GM12801 (cell line): Measurements from ENCODE around the gene RNF212.

Source experiments
- TF ChIP-seq, protein P1 (sequence below): IDR thresholded peaks from one replicate; pipeline ENCODE4 v1.5.1; 2011; ENCODE audit warnings: control low read depth; ENCODE audit not compliant: insufficient read length; ENCODE audit errors: extremely low read depth

The RNF212 gene

GRCh38 chr4:1104647-1105046, 8.7 kb downstream of the RNF212 start:
- TF ChIP-seq, protein P1, sequence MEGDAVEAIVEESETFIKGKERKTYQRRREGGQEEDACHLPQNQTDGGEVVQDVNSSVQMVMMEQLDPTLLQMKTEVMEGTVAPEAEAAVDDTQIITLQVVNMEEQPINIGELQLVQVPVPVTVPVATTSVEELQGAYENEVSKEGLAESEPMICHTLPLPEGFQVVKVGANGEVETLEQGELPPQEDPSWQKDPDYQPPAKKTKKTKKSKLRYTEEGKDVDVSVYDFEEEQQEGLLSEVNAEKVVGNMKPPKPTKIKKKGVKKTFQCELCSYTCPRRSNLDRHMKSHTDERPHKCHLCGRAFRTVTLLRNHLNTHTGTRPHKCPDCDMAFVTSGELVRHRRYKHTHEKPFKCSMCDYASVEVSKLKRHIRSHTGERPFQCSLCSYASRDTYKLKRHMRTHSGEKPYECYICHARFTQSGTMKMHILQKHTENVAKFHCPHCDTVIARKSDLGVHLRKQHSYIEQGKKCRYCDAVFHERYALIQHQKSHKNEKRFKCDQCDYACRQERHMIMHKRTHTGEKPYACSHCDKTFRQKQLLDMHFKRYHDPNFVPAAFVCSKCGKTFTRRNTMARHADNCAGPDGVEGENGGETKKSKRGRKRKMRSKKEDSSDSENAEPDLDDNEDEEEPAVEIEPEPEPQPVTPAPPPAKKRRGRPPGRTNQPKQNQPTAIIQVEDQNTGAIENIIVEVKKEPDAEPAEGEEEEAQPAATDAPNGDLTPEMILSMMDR, result no peak

- TF ChIP-seq, protein P1, result no peak
These were observed 13.6 kb downstream of the RNF212 start for GRCh38 chr4:1099684-1100335.

- TF ChIP-seq, protein P1, result no peak
These were observed 14.1 kb downstream of the RNF212 start for GRCh38 chr4:1099270-1099669.

DNA sequence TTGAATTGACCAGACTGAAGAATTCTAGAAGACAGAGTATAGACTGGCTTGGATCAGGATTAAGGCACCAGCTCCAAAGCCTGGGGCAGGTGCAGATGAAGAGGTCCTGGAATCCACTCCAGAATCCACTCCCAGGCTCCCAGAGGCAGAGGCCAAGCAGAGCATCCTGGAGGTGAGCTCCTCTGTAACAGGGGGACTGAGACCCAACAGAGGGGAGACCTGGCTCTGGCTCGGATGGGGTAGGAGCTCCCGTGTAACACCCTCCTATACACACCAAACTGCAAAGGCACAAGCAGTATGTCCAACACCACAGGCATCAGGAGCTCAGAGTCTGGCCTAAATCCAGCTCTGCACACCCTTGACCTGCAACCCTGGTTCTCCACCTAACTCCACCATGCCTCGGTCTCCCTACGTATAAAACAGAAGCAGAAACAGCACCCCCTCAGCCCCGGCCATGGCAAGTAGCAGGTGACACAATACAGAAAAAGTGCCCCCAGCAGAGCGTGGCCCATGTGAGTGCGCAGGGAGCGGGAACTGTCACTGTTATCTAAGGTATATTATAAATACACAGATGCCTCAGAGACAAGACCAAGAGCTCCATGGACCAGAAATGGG, 14.9 kb downstream of the RNF212 start:
- TF ChIP-seq, protein P1, result no peak

DNA sequence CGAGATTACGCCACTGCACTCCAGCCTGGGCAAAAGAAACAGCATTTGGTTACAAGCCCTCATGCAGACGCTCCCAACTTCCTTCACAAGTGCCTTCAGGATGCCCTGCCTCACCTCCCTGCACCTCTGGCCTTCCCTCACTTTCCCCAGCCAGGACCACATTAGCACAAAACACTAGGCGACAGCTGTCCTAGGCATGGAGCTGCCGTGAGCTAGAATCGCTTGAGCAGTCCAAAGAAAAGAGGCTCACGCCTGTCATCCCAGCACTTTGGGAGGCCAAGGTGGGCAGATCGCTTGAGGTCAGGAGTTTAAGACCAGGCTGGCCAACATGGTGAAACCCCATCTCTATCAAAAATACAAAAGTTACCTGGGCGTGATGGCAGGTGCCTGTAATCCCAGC, 15.8 kb downstream of the RNF212 start:
- TF ChIP-seq, protein P1, result no peak

DNA sequence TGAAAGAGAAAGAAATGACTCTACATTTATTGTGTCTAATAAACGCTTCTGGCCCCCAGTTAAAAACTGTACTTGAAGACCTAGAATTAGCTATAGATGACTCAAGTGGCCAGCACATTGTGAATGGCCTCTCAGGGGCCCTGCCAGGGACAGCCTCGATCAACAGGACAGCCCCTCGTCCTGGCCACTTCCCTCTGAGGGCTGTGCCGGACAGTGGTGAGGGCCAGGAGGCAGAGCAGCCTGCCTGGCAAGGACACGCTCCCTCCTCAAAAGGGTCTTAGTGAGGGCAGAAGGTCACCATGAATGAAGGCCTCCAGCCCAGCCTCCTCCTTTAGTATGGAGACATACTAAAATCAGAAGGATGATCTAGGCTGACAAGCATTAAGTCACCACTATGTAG, 16.5 kb downstream of the RNF212 start:
- TF ChIP-seq, protein P1, result no peak

DNA sequence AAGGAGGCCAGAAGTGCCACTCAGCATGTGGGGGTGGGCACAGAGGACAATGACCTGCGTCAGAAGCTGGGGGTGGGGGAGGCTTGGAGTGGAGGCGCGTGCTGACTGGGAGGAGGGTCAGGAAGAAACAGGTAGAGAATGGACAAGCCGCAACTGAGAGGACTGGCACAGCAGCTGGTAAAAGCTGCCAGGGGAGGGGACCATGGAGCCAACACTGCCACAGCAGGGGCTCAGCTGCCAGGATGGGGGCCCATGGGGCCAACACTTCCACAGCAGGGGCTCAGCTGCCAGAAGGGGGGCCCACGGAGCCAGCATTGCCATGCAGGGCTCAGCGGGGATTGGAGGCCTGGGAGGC, 19.1 kb downstream of the RNF212 start:
- TF ChIP-seq, protein P1, result no peak
